Measurements from ENCODE around the gene ADGB.

The ADGB gene

GRCh38 chr6:146829792-146830565, 231.2 kb downstream of the ADGB start:
- Histone ChIP-seq H3K79me1 (ENCODE audit: low read length) (peaks cover 2% of the 10 kb centered on the region), H2BK12ac (ENCODE audit: low read length) (no peak overlapping the region), H3K23ac (ENCODE audit: low read length) (no peak overlapping the region), H3K9me3 (ENCODE audit: insufficient read depth, low read depth, low read length) (peaks cover 2% of the 10 kb centered on the region), H3K4ac (ENCODE audit: low read depth, low read length) (no peak overlapping the region), H4K12ac (ENCODE audit: low read depth, low read length) (no peak overlapping the region), H3K4me2 (ENCODE audit: low read length) (no peak overlapping the region), H3K36me3 (ENCODE audit: control insufficient read depth in 1 of 2, insufficient read depth in 2 of 2, low read length in 2 of 2) (peaks cover 0 to 1% of the 10 kb centered on the region in 2 experiments), H2AFZ (ENCODE audit: insufficient read depth, low read length, poor library complexity) (no peak overlapping the region), H3K79me2 (ENCODE audit: control insufficient read depth, insufficient read depth, low read length, poor library complexity) (no peaks in the 10 kb centered on the region), H2BK120ac (ENCODE audit: insufficient read depth, low read length, poor library complexity) (no peak overlapping the region), H3K14ac (ENCODE audit: low read length) (no peak overlapping the region), H2AK5ac (ENCODE audit: low read length) (no peak overlapping the region), H3K18ac (ENCODE audit: low read length) (no peak overlapping the region), H2BK5ac (ENCODE audit: low read depth, low read length, poor library complexity) (no peak overlapping the region), H3K9ac (ENCODE audit: low read length) (no peak overlapping the region), H3K27me3 (ENCODE audit: insufficient read depth, low read length) (no peaks in the 10 kb centered on the region), H3K4me1 (ENCODE audit: control insufficient read depth in 1 of 2, insufficient read depth in 2 of 2, low read length in 2 of 2) (peaks cover 0 to 2% of the 10 kb centered on the region in 2 experiments), H3K27ac (ENCODE audit: low read depth, low read length) (no peak overlapping the region), H4K8ac (ENCODE audit: low read depth, low read length) (no peak overlapping the region), H3K4me3 (ENCODE audit: low read depth, low read length) (no peak overlapping the region), H4K91ac (ENCODE audit: low read depth, low read length) (no peak overlapping the region)
- no peak for DNase-seq
- no CpG with 5 or more reads among the region's 1 CpG for WGBS (ENCODE audit: extremely low coverage, insufficient coverage, insufficient read length)

- Histone ChIP-seq H3K18ac (ENCODE audit: low read length) (no peak overlapping the region), H3K79me2 (ENCODE audit: control insufficient read depth, insufficient read depth, low read length, poor library complexity) (no peaks in the 10 kb centered on the region), H4K12ac (ENCODE audit: low read depth, low read length) (no peak overlapping the region), H2AK5ac (ENCODE audit: low read length) (no peak overlapping the region), H3K14ac (ENCODE audit: low read length) (peak overlapping the region; percentile 29), H3K23ac (ENCODE audit: low read length) (no peak overlapping the region), H3K79me1 (ENCODE audit: low read length) (peaks cover 2% of the 10 kb centered on the region), H3K4me3 (ENCODE audit: low read depth, low read length) (no peak overlapping the region), H2BK5ac (ENCODE audit: low read depth, low read length, poor library complexity) (no peak overlapping the region), H3K4me2 (ENCODE audit: low read length) (no peak overlapping the region), H3K36me3 (ENCODE audit: control insufficient read depth in 1 of 2, insufficient read depth in 2 of 2, low read length in 2 of 2) (no peaks in the 10 kb centered on the region), H3K4ac (ENCODE audit: low read depth, low read length) (no peak overlapping the region), H3K9ac (ENCODE audit: low read length) (no peak overlapping the region), H3K27me3 (ENCODE audit: insufficient read depth, low read length) (no peaks in the 10 kb centered on the region), H4K8ac (ENCODE audit: low read depth, low read length) (no peak overlapping the region), H2AFZ (ENCODE audit: insufficient read depth, low read length, poor library complexity) (no peak overlapping the region), H4K91ac (ENCODE audit: low read depth, low read length) (no peak overlapping the region), H3K9me3 (ENCODE audit: insufficient read depth, low read depth, low read length) (peaks cover 2% of the 10 kb centered on the region), H2BK12ac (ENCODE audit: low read length) (peak overlapping the region; percentile 85), H3K27ac (ENCODE audit: low read depth, low read length) (no peak overlapping the region), H3K4me1 (ENCODE audit: control insufficient read depth in 1 of 2, insufficient read depth in 2 of 2, low read length in 2 of 2) (no peaks in the 10 kb centered on the region), H2BK120ac (ENCODE audit: insufficient read depth, low read length, poor library complexity) (peak overlapping the region; percentile 24)
- no peak for DNase-seq
- no CpG with 5 or more reads among the region's 3 CpGs for WGBS (ENCODE audit: extremely low coverage, insufficient coverage, insufficient read length)
Observed at GRCh38 chr6:146833157-146833556, 234.4 kb downstream of the ADGB start.

- Histone ChIP-seq H2AFZ (ENCODE audit: insufficient read depth, low read length, poor library complexity) (no peak overlapping the region), H3K4me3 (ENCODE audit: low read depth, low read length) (no peak overlapping the region), H3K27ac (ENCODE audit: low read depth, low read length) (no peak overlapping the region), H3K79me2 (ENCODE audit: control insufficient read depth, insufficient read depth, low read length, poor library complexity) (no peaks in the 10 kb centered on the region), H3K4me2 (ENCODE audit: low read length) (no peak overlapping the region), H3K4me1 (ENCODE audit: control insufficient read depth in 1 of 2, insufficient read depth in 2 of 2, low read length in 2 of 2) (no peaks in the 10 kb centered on the region), H3K23ac (ENCODE audit: low read length) (no peak overlapping the region), H4K8ac (ENCODE audit: low read depth, low read length) (no peak overlapping the region), H3K9me3 (ENCODE audit: insufficient read depth, low read depth, low read length) (peaks cover 2% of the 10 kb centered on the region), H2AK5ac (ENCODE audit: low read length) (no peak overlapping the region), H3K18ac (ENCODE audit: low read length) (no peak overlapping the region), H3K36me3 (ENCODE audit: control insufficient read depth in 1 of 2, insufficient read depth in 2 of 2, low read length in 2 of 2) (no peaks in the 10 kb centered on the region), H3K9ac (ENCODE audit: low read length) (no peak overlapping the region), H3K14ac (ENCODE audit: low read length) (no peak overlapping the region), H3K4ac (ENCODE audit: low read depth, low read length) (no peak overlapping the region), H2BK120ac (ENCODE audit: insufficient read depth, low read length, poor library complexity) (no peak overlapping the region), H3K79me1 (ENCODE audit: low read length) (peaks cover 2% of the 10 kb centered on the region), H2BK5ac (ENCODE audit: low read depth, low read length, poor library complexity) (no peak overlapping the region), H4K12ac (ENCODE audit: low read depth, low read length) (no peak overlapping the region), H2BK12ac (ENCODE audit: low read length) (no peak overlapping the region), H3K27me3 (ENCODE audit: insufficient read depth, low read length) (no peaks in the 10 kb centered on the region), H4K91ac (ENCODE audit: low read depth, low read length) (no peak overlapping the region)
- no peak for DNase-seq
- no CpG with 5 or more reads among the region's 1 CpG for WGBS (ENCODE audit: extremely low coverage, insufficient coverage, insufficient read length)
Observed at GRCh38 chr6:146840216-146840615, 241.4 kb downstream of the ADGB start.

GRCh38 chr6:146840641-146841040, 241.9 kb downstream of the ADGB start:
- H3K4me1 ChIP-seq (ENCODE audit: control insufficient read depth in 1 of 2, insufficient read depth in 2 of 2, low read length in 2 of 2) = no peaks in the 10 kb centered on the region
- WGBS (ENCODE audit: extremely low coverage, insufficient coverage, insufficient read length) = no CpG with 5 or more reads among the region's 3 CpGs
- H3K27ac ChIP-seq (ENCODE audit: low read depth, low read length) = no peak overlapping the region

More at GRCh38 chr6:146840641-146841040, 241.9 kb downstream of the ADGB start:
- no peak overlapping the region for H2AFZ ChIP-seq (ENCODE audit: insufficient read depth, low read length, poor library complexity)
- no peak overlapping the region for H3K9ac ChIP-seq (ENCODE audit: low read length)
- H2BK120ac ChIP-seq (ENCODE audit: insufficient read depth, low read length, poor library complexity) = no peak overlapping the region
- peaks cover 2% of the 10 kb centered on the region for H3K79me1 ChIP-seq (ENCODE audit: low read length)
- H3K4me2 ChIP-seq (ENCODE audit: low read length) = no peak overlapping the region
- H2BK5ac ChIP-seq (ENCODE audit: low read depth, low read length, poor library complexity) = no peak overlapping the region
- H3K18ac ChIP-seq (ENCODE audit: low read length) = no peak overlapping the region
- H4K91ac ChIP-seq (ENCODE audit: low read depth, low read length) = no peak overlapping the region
- no peaks in the 10 kb centered on the region for H3K36me3 ChIP-seq (ENCODE audit: control insufficient read depth in 1 of 2, insufficient read depth in 2 of 2, low read length in 2 of 2)
- no peak overlapping the region for H2BK12ac ChIP-seq (ENCODE audit: low read length)
- no peak overlapping the region for H2AK5ac ChIP-seq (ENCODE audit: low read length)
- no peak overlapping the region for H3K4ac ChIP-seq (ENCODE audit: low read depth, low read length)
- H3K9me3 ChIP-seq (ENCODE audit: insufficient read depth, low read depth, low read length) = peaks cover 3% of the 10 kb centered on the region
- no peak overlapping the region for H3K23ac ChIP-seq (ENCODE audit: low read length)
- H3K4me3 ChIP-seq (ENCODE audit: low read depth, low read length) = no peak overlapping the region
- H4K8ac ChIP-seq (ENCODE audit: low read depth, low read length) = peak overlapping the region; percentile 23
- H3K79me2 ChIP-seq (ENCODE audit: control insufficient read depth, insufficient read depth, low read length, poor library complexity) = no peaks in the 10 kb centered on the region
- no peak overlapping the region for H4K12ac ChIP-seq (ENCODE audit: low read depth, low read length)
- H3K14ac ChIP-seq (ENCODE audit: low read length) = no peak overlapping the region
- no peak for DNase-seq
- no peaks in the 10 kb centered on the region for H3K27me3 ChIP-seq (ENCODE audit: insufficient read depth, low read length)

All from trophoblast cell (in vitro differentiated cells and primary cell).